OCI-LY3 (cell line): Measurements from ENCODE around the gene SLC12A1.

Source experiments
- H2AFZ ChIP-seq: fragments of 200-600, 300-600 bp; shearing (Covaris generic); 2 replicates; pipeline ENCODE4 v1.6.0; 2014; ENCODE audit warnings: antibody characterized with exemption, low read depth, low read length
- H3K27ac ChIP-seq: fragments of 200-600, 300-600 bp; sonication (generic); 2 replicates; pipeline ENCODE4 v1.5.1; 2014; ENCODE audit warnings: mild to moderate bottlenecking, low read length, moderate library complexity, mixed read lengths
- H3K27me3 ChIP-seq: fragments of 200-600, 300-600 bp; sonication (generic); 2 replicates; pipeline ENCODE4 v1.6.1; 2014; ENCODE audit warnings: low read depth, low read length, mixed read lengths
- H3K36me3 ChIP-seq: fragments of 200-600, 300-600 bp; sonication (generic); replicated peaks from 2 replicates; pipeline ENCODE3; 2014; ENCODE audit warnings: low read depth, low read length, mixed read lengths
- H3K4me1 ChIP-seq: fragments of 300-600, 200-600 bp; sonication (generic); 2 replicates; pipeline ENCODE4 v1.6.1; 2014; ENCODE audit warnings: low read length, mixed read lengths
- H3K4me2 ChIP-seq: fragments of 200-600, 300-600 bp; sonication (generic); 2 replicates; pipeline ENCODE4 v1.6.1; 2014; ENCODE audit warnings: low read length, mixed read lengths
- H3K4me3 ChIP-seq: fragments of 300-600, 200-600 bp; sonication (generic); 2 replicates; pipeline ENCODE4 v1.5.1; 2014; ENCODE audit warnings: antibody characterized with exemption, mild to moderate bottlenecking, low read length, moderate library complexity
- H3K79me2 ChIP-seq: fragments of 300-600, 200-600 bp; shearing (Covaris generic); 2 replicates; pipeline ENCODE4 v1.6.1; 2014; ENCODE audit warnings: mild to moderate bottlenecking, low read length, mixed read lengths
- H3K9ac ChIP-seq: fragments of 300-600, 200-600 bp; shearing (Covaris generic); 2 replicates; pipeline ENCODE4 v1.6.0; 2014; ENCODE audit warnings: mild to moderate bottlenecking, low read length, moderate library complexity
- H3K9me3 ChIP-seq: fragments of 200-600, 300-600 bp; shearing (Covaris generic); 2 replicates; pipeline ENCODE4 v1.6.1; 2014; ENCODE audit warnings: low read length, mixed read lengths; ENCODE audit not compliant: insufficient read depth
- H4K20me1 ChIP-seq: fragments of 200-600, 300-600 bp; sonication (generic); 2 replicates; pipeline ENCODE4 v1.6.1; 2016; ENCODE audit warnings: low read length, mixed read lengths; ENCODE audit not compliant: insufficient read depth
- CTCF ChIP-seq: fragments of 200-600, 300-600 bp; sonication (generic); IDR thresholded peaks from 2 replicates; pipeline ENCODE4 v1.5.1; 2014; ENCODE audit warnings: antibody characterized with exemption, low read length, low read depth
- EZH2phosphoT487 ChIP-seq: fragments of 200-600 bp; shearing (Covaris generic); IDR thresholded peaks from 2 replicates; pipeline ENCODE4 v1.6.1; 2018; ENCODE audit warnings: antibody characterized with exemption, mixed run types, low read depth

The SLC12A1 gene

GRCh38 chr15:48297668-48298067 is 91.6 kb downstream of the SLC12A1 start:
- H3K4me3 ChIP-seq = no peak overlapping the region
- no peak overlapping the region for H3K27ac ChIP-seq
- H3K36me3 ChIP-seq = no peaks in the 10 kb centered on the region
- no peaks in the 10 kb centered on the region for H4K20me1 ChIP-seq
- H3K4me2 ChIP-seq = no peak overlapping the region
- TF ChIP-seq EZH2phosphoT487 = no peak
- no peak for TF ChIP-seq CTCF
- H3K9me3 ChIP-seq = no peaks in the 10 kb centered on the region
- no peak overlapping the region for H3K9ac ChIP-seq
- H2AFZ ChIP-seq = no peak overlapping the region
- no peaks in the 10 kb centered on the region for H3K27me3 ChIP-seq
- H3K79me2 ChIP-seq = no peaks in the 10 kb centered on the region
- peaks cover 7% of the 10 kb centered on the region; the same call in 1 of the 2 replicates for H3K4me1 ChIP-seq

- no peak overlapping the region for H2AFZ ChIP-seq
- H3K4me1 ChIP-seq = peaks cover 6% of the 10 kb centered on the region; the same call in 1 of the 2 replicates
- no peak overlapping the region for H3K4me3 ChIP-seq
- no peaks in the 10 kb centered on the region for H3K36me3 ChIP-seq
- no peak for TF ChIP-seq EZH2phosphoT487
- TF ChIP-seq CTCF = no peak
- no peaks in the 10 kb centered on the region for H3K27me3 ChIP-seq
- no peaks in the 10 kb centered on the region for H3K79me2 ChIP-seq
- H3K4me2 ChIP-seq = no peak overlapping the region
- H3K9ac ChIP-seq = no peak overlapping the region
- no peaks in the 10 kb centered on the region for H4K20me1 ChIP-seq
- H3K9me3 ChIP-seq = no peaks in the 10 kb centered on the region
- no peak overlapping the region for H3K27ac ChIP-seq
Observed at GRCh38 chr15:48298914-48299313, 92.8 kb downstream of the SLC12A1 start.

- Histone ChIP-seq H3K9ac (no peak overlapping the region), H3K36me3 (no peaks in the 10 kb centered on the region), H3K4me2 (no peak overlapping the region), H3K4me3 (no peak overlapping the region), H2AFZ (no peak overlapping the region), H3K79me2 (no peaks in the 10 kb centered on the region), H3K9me3 (no peaks in the 10 kb centered on the region), H4K20me1 (no peaks in the 10 kb centered on the region), H3K27me3 (no peaks in the 10 kb centered on the region), H3K4me1 (peaks cover 6% of the 10 kb centered on the region; the same call in 1 of the 2 replicates), H3K27ac (no peak overlapping the region)
- TF ChIP-seq CTCF (no peak), EZH2phosphoT487 (no peak)
Observed at GRCh38 chr15:48300038-48300437, 93.9 kb downstream of the SLC12A1 start.

GRCh38 chr15:48304398-48304797 is 98.3 kb downstream of the SLC12A1 start:
- Histone ChIP-seq H3K9ac (no peak overlapping the region), H4K20me1 (no peaks in the 10 kb centered on the region), H3K4me1 (no peaks in the 10 kb centered on the region), H3K4me2 (no peak overlapping the region), H2AFZ (no peak overlapping the region), H3K27me3 (0 out of 2 replicates have a peak, but pooled peaks cover 5% of the 10 kb centered on the region), H3K4me3 (no peak overlapping the region), H3K79me2 (no peaks in the 10 kb centered on the region), H3K36me3 (no peaks in the 10 kb centered on the region), H3K27ac (no peak overlapping the region), H3K9me3 (no peaks in the 10 kb centered on the region)
- TF ChIP-seq CTCF (no peak), EZH2phosphoT487 (no peak)
